HepG2 (cell line): ENCODE measurements around the gene LPXN. TPM values are rescaled to one million over a fixed set of nuclear protein-coding genes. Genes with fewer than 3 reads are reported as not detected.

Source experiments
- ARID3A ChIP-seq: IDR thresholded peaks from 2 replicates; pipeline ENCODE4 v1.6.1; 2012; ENCODE audit warnings: low read depth, low read length, improper control_type of control experiment
- BORCS8-MEF2B ChIP-seq: sonication (generic); formaldehyde crosslinking; IDR thresholded peaks from 2 replicates; pipeline ENCODE4 v1.8.0; 2022; ENCODE audit warnings: mild to moderate bottlenecking, missing genetic modification reagents
- GABPA ChIP-seq, 2 experiments: IDR thresholded peaks; 2 replicates each; pipeline ENCODE4 v1.6.1; 2011 to 2016; ENCODE audit warnings: low read depth in 2 of 2, low read length in 1 of 2, missing biosample characterization in 1 of 2, missing genetic modification characterization in 1 of 2
- GATAD2A ChIP-seq: IDR thresholded peaks from 2 replicates; pipeline ENCODE4 v1.6.1; 2016
- HMG20A ChIP-seq: IDR thresholded peaks from 2 replicates; pipeline ENCODE4 v1.6.1; 2016; ENCODE audit warnings: borderline replicate concordance
- JUND ChIP-seq: sonication (generic); formaldehyde crosslinking; IDR thresholded peaks from 2 replicates; pipeline ENCODE4 v1.8.0; 2022; ENCODE audit warnings: mild to moderate bottlenecking, missing genetic modification reagents
- KAT2B ChIP-seq: fragments of 150-350 bp; IDR thresholded peaks from 2 replicates; pipeline ENCODE4 v1.6.1; 2014; ENCODE audit warnings: low read depth, low read length, borderline replicate concordance
- KAT8 ChIP-seq: IDR thresholded peaks from 2 replicates; pipeline ENCODE4 v1.6.1; 2016; ENCODE audit warnings: missing genetic modification reagents, missing compliant biosample characterization
- MED13 ChIP-seq: sonication (generic); formaldehyde crosslinking; IDR thresholded peaks from 2 replicates; pipeline ENCODE4 v1.5.0; 2020; ENCODE audit warnings: missing genetic modification reagents
- MEF2D ChIP-seq: sonication (generic); formaldehyde crosslinking; IDR thresholded peaks from 2 replicates; pipeline ENCODE4 v1.5.1; 2020; ENCODE audit warnings: mild to moderate bottlenecking, missing genetic modification reagents
- MYNN ChIP-seq: sonication (generic); formaldehyde crosslinking; IDR thresholded peaks from 2 replicates; pipeline ENCODE4 v1.4.0; 2020; ENCODE audit warnings: mild to moderate bottlenecking, low read depth, missing genetic modification reagents
- PHF8 ChIP-seq: sonication (generic); formaldehyde crosslinking; IDR thresholded peaks from 2 replicates; pipeline ENCODE4 v1.5.0; 2020; ENCODE audit warnings: missing genetic modification reagents
- SNAPC5 ChIP-seq: sonication (generic); formaldehyde crosslinking; IDR thresholded peaks from 2 replicates; pipeline ENCODE4 v1.8.1; 2023; ENCODE audit warnings: mild to moderate bottlenecking, missing genetic modification reagents, borderline replicate concordance
- TAF1 ChIP-seq: sonication (generic); formaldehyde crosslinking; IDR thresholded peaks from 2 replicates; pipeline ENCODE4 v1.4.0; 2020; ENCODE audit warnings: missing genetic modification reagents
- THRA ChIP-seq: sonication (generic); formaldehyde crosslinking; IDR thresholded peaks from 2 replicates; pipeline ENCODE4 v1.4.0; 2020; ENCODE audit warnings: missing genetic modification reagents, borderline replicate concordance
- UBTF ChIP-seq: sonication (generic); formaldehyde crosslinking; IDR thresholded peaks from 2 replicates; pipeline ENCODE4 v1.4.0; 2020; ENCODE audit warnings: mild to moderate bottlenecking, missing genetic modification reagents
- ZNF564 ChIP-seq: sonication (generic); formaldehyde crosslinking; IDR thresholded peaks from 2 replicates; pipeline ENCODE4 v1.8.1; 2023; ENCODE audit warnings: mild to moderate bottlenecking, missing genetic modification reagents
- polyA plus RNA-seq, 8 experiments: library from polyadenylated mRNA; depleted of rRNA in 3 of 8; stranded (reverse) in 7 of 8; unstranded in 1 of 8; fragments of >200 nt; fragmentation: Illumina TruSeq in 4 of 8; extraction: Trizol in 4 of 8; gene quantifications; 2 replicates each; pipeline versions ENCODE4 v1.2.1 to v1.2.3, GENCODE V29; 2011 to 2016; ENCODE audit warnings: low read depth in 4 of 8, missing spikeins in 1 of 8, mixed read lengths in 1 of 8; ENCODE audit not compliant: insufficient read depth in 1 of 8
- total RNA-seq, 5 experiments: library from RNA; depleted of rRNA; stranded (reverse); fragments of >200 nt; fragmentation: Illumina TruSeq; extraction: Trizol; gene quantifications; 2 replicates each; pipeline ENCODE4 v1.2.3, GENCODE V29; 2016; ENCODE audit warnings: low read depth in 1 of 5
- TF ChIP-seq, protein P1 (sequence below): sonication (generic); formaldehyde crosslinking; conservative IDR thresholded peaks from 2 replicates; pipeline ENCODE4 v1.4.0; 2020; ENCODE audit warnings: mild to moderate bottlenecking, missing genetic modification reagents, moderate library complexity
- TF ChIP-seq, protein P2 (sequence below): sonication (generic); formaldehyde crosslinking; IDR thresholded peaks from 2 replicates; pipeline ENCODE4 v1.5.1; 2020; ENCODE audit warnings: missing genetic modification reagents, mild to moderate bottlenecking, borderline replicate concordance

LPXN gene
- total and polyA plus RNA-seq, 2 of the 13 experiments (the other 11 are each of a cell fraction or from before 2014, with no cell fraction given) = 1.7 to 3.5 TPM

- TF ChIP-seq GATAD2A (CRISPR knock-in tag) = peak; percentile 59
- no peak for TF ChIP-seq MYNN (CRISPR knock-in tag)
- no peak; the same call in 1 of the 2 replicates for TF ChIP-seq ZNF564 (CRISPR knock-in tag)
- TF ChIP-seq UBTF (CRISPR knock-in tag) = peak; percentile 53
- TF ChIP-seq, protein P1, sequence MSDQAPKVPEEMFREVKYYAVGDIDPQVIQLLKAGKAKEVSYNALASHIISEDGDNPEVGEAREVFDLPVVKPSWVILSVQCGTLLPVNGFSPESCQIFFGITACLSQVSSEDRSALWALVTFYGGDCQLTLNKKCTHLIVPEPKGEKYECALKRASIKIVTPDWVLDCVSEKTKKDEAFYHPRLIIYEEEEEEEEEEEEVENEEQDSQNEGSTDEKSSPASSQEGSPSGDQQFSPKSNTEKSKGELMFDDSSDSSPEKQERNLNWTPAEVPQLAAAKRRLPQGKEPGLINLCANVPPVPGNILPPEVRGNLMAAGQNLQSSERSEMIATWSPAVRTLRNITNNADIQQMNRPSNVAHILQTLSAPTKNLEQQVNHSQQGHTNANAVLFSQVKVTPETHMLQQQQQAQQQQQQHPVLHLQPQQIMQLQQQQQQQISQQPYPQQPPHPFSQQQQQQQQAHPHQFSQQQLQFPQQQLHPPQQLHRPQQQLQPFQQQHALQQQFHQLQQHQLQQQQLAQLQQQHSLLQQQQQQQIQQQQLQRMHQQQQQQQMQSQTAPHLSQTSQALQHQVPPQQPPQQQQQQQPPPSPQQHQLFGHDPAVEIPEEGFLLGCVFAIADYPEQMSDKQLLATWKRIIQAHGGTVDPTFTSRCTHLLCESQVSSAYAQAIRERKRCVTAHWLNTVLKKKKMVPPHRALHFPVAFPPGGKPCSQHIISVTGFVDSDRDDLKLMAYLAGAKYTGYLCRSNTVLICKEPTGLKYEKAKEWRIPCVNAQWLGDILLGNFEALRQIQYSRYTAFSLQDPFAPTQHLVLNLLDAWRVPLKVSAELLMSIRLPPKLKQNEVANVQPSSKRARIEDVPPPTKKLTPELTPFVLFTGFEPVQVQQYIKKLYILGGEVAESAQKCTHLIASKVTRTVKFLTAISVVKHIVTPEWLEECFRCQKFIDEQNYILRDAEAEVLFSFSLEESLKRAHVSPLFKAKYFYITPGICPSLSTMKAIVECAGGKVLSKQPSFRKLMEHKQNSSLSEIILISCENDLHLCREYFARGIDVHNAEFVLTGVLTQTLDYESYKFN (CRISPR knock-in tag) = peak; percentile 40; the same call in 1 of the 2 replicates
- TF ChIP-seq PHF8 (CRISPR knock-in tag) = peak; percentile 56
- TF ChIP-seq MED13 (CRISPR knock-in tag) = no peak
- TF ChIP-seq HMG20A (CRISPR knock-in tag) = peak; percentile 17; the same call in 1 of the 2 replicates
- TF ChIP-seq KAT2B = peak; percentile 36; the same call in 1 of the 2 replicates
- TF ChIP-seq ARID3A = peak; percentile 22; the same call in 1 of the 2 replicates
- TF ChIP-seq TAF1 (CRISPR knock-in tag) = peak; percentile 70
- TF ChIP-seq SNAPC5 (CRISPR knock-in tag) = no peak
- peak; percentile 60; the same call in 1 of the 2 replicates for TF ChIP-seq BORCS8-MEF2B (CRISPR knock-in tag)
- 0 out of 2 replicates have a peak, but pooled peaks have one; percentile 15 for TF ChIP-seq GABPA (IDR thresholded peaks at IDR 0.05; ENCODE audit: low read depth, low read length)
- TF ChIP-seq GABPA (CRISPR knock-in tag; IDR thresholded peaks at IDR 0.05; ENCODE audit: low read depth) = no peak
- peak; percentile 6; the same call in 1 of the 2 replicates for TF ChIP-seq MEF2D (CRISPR knock-in tag)
- TF ChIP-seq JUND = peak; percentile 83
- TF ChIP-seq, protein P2, sequence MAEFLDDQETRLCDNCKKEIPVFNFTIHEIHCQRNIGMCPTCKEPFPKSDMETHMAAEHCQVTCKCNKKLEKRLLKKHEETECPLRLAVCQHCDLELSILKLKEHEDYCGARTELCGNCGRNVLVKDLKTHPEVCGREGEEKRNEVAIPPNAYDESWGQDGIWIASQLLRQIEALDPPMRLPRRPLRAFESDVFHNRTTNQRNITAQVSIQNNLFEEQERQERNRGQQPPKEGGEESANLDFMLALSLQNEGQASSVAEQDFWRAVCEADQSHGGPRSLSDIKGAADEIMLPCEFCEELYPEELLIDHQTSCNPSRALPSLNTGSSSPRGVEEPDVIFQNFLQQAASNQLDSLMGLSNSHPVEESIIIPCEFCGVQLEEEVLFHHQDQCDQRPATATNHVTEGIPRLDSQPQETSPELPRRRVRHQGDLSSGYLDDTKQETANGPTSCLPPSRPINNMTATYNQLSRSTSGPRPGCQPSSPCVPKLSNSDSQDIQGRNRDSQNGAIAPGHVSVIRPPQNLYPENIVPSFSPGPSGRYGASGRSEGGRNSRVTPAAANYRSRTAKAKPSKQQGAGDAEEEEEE (CRISPR knock-in tag) = no peak
- no peak for TF ChIP-seq THRA (CRISPR knock-in tag)
- TF ChIP-seq KAT8 (CRISPR knock-in tag) = no peak
Measured at GRCh38 chr11:58577555-58578135, 2.0 kb upstream of the LPXN start (continued).
